HCT116 (cell line): ENCODE measurements around the gene HOXD3. TPM values are rescaled to one million over a fixed set of nuclear protein-coding genes. Genes with fewer than 3 reads are reported as not detected.
A peak's percentile ranks its signal among the peaks of the same experiment; 100 is the strongest.

ENCODE experiments used
- ATAC-seq: fragments of 200-7000 bp; cut with Tn5 transposase; 2 replicates; pipeline ENCODE4 v1.9.1; 2020; ENCODE audit warnings: mild to moderate bottlenecking, moderate library complexity
- BruUV-seq: library from RNA; stranded (reverse); fragments of 400-500 nt; replicated peaks from 2 replicates; lab custom pipeline; 2021; lab: Mats Ljungman, UMichigan
- CTCF ChIA-PET: fragments of 300-600 bp; sonication (Branson Sonifier 250); formaldehyde crosslinking; loops from one replicate; lab custom pipeline; 2021; ENCODE audit warnings: antibody characterized with exemption; lab: Charles Lee
- POLR2A ChIA-PET: fragments of 300-600, 350-600 bp; sonication (Branson Sonifier 250); formaldehyde crosslinking; loops from one replicate; lab custom pipeline; 2021; ENCODE audit warnings: antibody characterized with exemption; lab: Charles Lee
- RAD21 ChIA-PET, 2 experiments: fragments of 300-600 bp; sonication (Branson Sonifier 250); formaldehyde crosslinking; loops; one replicate each; lab custom pipeline; 2023; ENCODE audit warnings: low total read pairs in 2 of 2; ENCODE audit not compliant: uncharacterized antibody in 2 of 2, unreplicated experiment in 2 of 2, low non-redundant PET in 1 of 2; lab: Charles Lee
- DNase-seq: peaks from one replicate; pipeline ENCODE4 v3.0.0-alpha.2; 2010; ENCODE audit warnings: low read depth, low spot score
- H2AFZ ChIP-seq: fragments of 200-600 bp; shearing (Covaris generic), sonication (generic); 2 replicates; pipeline ENCODE4 v1.6.1; 2017; ENCODE audit warnings: low read depth, mixed run types, mixed read lengths, antibody characterized with exemption, low read length; ENCODE audit not compliant: poor library complexity, severe bottlenecking
- H3K27ac ChIP-seq: 2 replicates; pipeline ENCODE4 v1.5.1; 2012; ENCODE audit warnings: low read depth, low read length
- H3K27me3 ChIP-seq: fragments of 200-600 bp; sonication (generic); 2 replicates; pipeline ENCODE4 v1.6.1; 2016; ENCODE audit warnings: mixed run types, low read length, mixed read lengths; ENCODE audit not compliant: insufficient read depth
- H3K36me3 ChIP-seq, 2 experiments: fragments of 200-500 bp in 1 of 2; fragments of 200-600 bp in 1 of 2; sonication (Bioruptor generic) in 1 of 2; sonication (generic) in 1 of 2; 2 replicates each; pipeline versions ENCODE4 v1.5.1 to v1.6.1; 2014 to 2016; ENCODE audit warnings: low read length in 2 of 2, inconsistent platforms in 1 of 2, mixed read lengths in 1 of 2, mixed run types in 1 of 2; ENCODE audit not compliant: insufficient read depth in 2 of 2, control insufficient read depth in 1 of 2
- H3K4me1 ChIP-seq, 2 experiments: fragments of 200-600 bp in 1 of 2; sonication (generic) in 1 of 2; 2 replicates each; pipeline versions ENCODE4 v1.5.1 to v1.6.1; 2012 to 2017; ENCODE audit warnings: low read length in 2 of 2, inconsistent platforms in 1 of 2, mild to moderate bottlenecking in 1 of 2, mixed read lengths in 1 of 2, mixed run types in 1 of 2, moderate library complexity in 1 of 2; ENCODE audit not compliant: insufficient read depth in 2 of 2, control insufficient read depth in 1 of 2
- H3K4me2 ChIP-seq: fragments of 200-600 bp; sonication (generic); 2 replicates; pipeline ENCODE4 v1.6.1; 2017; ENCODE audit warnings: mixed run types, low read length, mixed read lengths
- H3K4me3 ChIP-seq, 2 experiments: fragments of 200-600 bp in 1 of 2; sonication (generic) in 1 of 2; replicated peaks in 1 of 2; 2 replicates each; pipeline ENCODE4 v1.5.1; 2011 to 2016; ENCODE audit warnings: low read length in 2 of 2, control low read depth in 1 of 2, low read depth in 1 of 2, mild to moderate bottlenecking in 1 of 2, mixed read lengths in 1 of 2, mixed run types in 1 of 2
- H3K79me2 ChIP-seq: fragments of 200-600 bp; sonication (generic); 2 replicates; pipeline ENCODE4 v1.6.1; 2017; ENCODE audit warnings: mild to moderate bottlenecking, mixed run types, low read length, moderate library complexity, mixed read lengths; ENCODE audit not compliant: insufficient read depth
- H3K9ac ChIP-seq: fragments of 200-600 bp; sonication (generic); 2 replicates; pipeline ENCODE4 v1.6.1; 2016; ENCODE audit warnings: low read length, mixed read lengths
- H3K9me2 ChIP-seq: fragments of 200-600 bp; sonication (generic), shearing (Covaris generic); 2 replicates; pipeline ENCODE4 v1.6.1; 2017; ENCODE audit warnings: mixed run types, mild to moderate bottlenecking, moderate library complexity; ENCODE audit not compliant: insufficient read depth
- H3K9me3 ChIP-seq, 2 experiments: fragments of 200-500 bp in 1 of 2; fragments of 200-600 bp in 1 of 2; sonication (Bioruptor generic) in 1 of 2; sonication (generic) in 1 of 2; 2 replicates each; pipeline ENCODE4 v1.6.1; 2014 to 2017; ENCODE audit warnings: low read length in 2 of 2, mixed read lengths in 2 of 2, inconsistent platforms in 1 of 2, low read depth in 1 of 2, mild to moderate bottlenecking in 1 of 2, mixed run types in 1 of 2, moderate library complexity in 1 of 2; ENCODE audit not compliant: control insufficient read depth in 1 of 2, insufficient read depth in 1 of 2
- H4K20me1 ChIP-seq: fragments of 200-600 bp; sonication (generic), shearing (Covaris generic); 2 replicates; pipeline ENCODE4 v1.6.1; 2017; ENCODE audit warnings: mixed run types, mild to moderate bottlenecking, moderate library complexity; ENCODE audit not compliant: insufficient read depth
- ATF3 ChIP-seq: IDR thresholded peaks from 2 replicates; pipeline ENCODE4 v1.6.1; 2012
- CBX3 ChIP-seq: IDR thresholded peaks from 2 replicates; pipeline ENCODE4 v1.6.1; 2012; ENCODE audit warnings: low read depth
- CEBPB ChIP-seq: IDR thresholded peaks from 2 replicates; pipeline ENCODE4 v1.6.1; 2012; ENCODE audit warnings: low read depth
- CTCF ChIP-seq, 3 experiments: fragments of 200-600 bp in 1 of 3; sonication (generic) in 1 of 3; IDR thresholded peaks in 2 of 3; conservative IDR thresholded peaks in 1 of 3; 2 replicates each; pipeline ENCODE4 v1.5.1; 2012 to 2017; ENCODE audit warnings: low read depth in 2 of 3, low read length in 2 of 3, antibody characterized with exemption in 1 of 3, borderline replicate concordance in 1 of 3, control low read depth in 1 of 3, mild to moderate bottlenecking in 1 of 3, mixed read lengths in 1 of 3, mixed run types in 1 of 3, moderate library complexity in 1 of 3; ENCODE audit not compliant: insufficient read depth in 1 of 3
- EGR1 ChIP-seq: IDR thresholded peaks from 2 replicates; pipeline ENCODE4 v1.6.1; 2012; ENCODE audit warnings: low read depth
- ELF1 ChIP-seq: IDR thresholded peaks from 2 replicates; pipeline ENCODE4 v1.6.1; 2012; ENCODE audit warnings: low read depth, borderline replicate concordance
- EZH2 ChIP-seq: fragments of 200-600 bp; sonication (generic); IDR thresholded peaks from 2 replicates; pipeline ENCODE4 v1.6.1; 2017; ENCODE audit warnings: antibody characterized with exemption, mixed run types
- EZH2phosphoT487 ChIP-seq: fragments of 200-600 bp; IDR thresholded peaks from 2 replicates; pipeline ENCODE4 v1.6.1; 2018; ENCODE audit warnings: antibody characterized with exemption, borderline replicate concordance
- FOSL1 ChIP-seq: IDR thresholded peaks from 2 replicates; pipeline ENCODE4 v1.6.1; 2012; ENCODE audit warnings: low read depth
- JUND ChIP-seq: IDR thresholded peaks from 2 replicates; pipeline ENCODE4 v1.6.1; 2012
- MAX ChIP-seq: IDR thresholded peaks from 2 replicates; pipeline ENCODE4 v1.6.1; 2012
- POLR2A ChIP-seq: IDR thresholded peaks from 2 replicates; pipeline ENCODE4 v1.7.0; 2011; ENCODE audit warnings: borderline replicate concordance; ENCODE audit not compliant: insufficient read depth, insufficient read length; ENCODE audit errors: extremely low read depth
- POLR2AphosphoS5 ChIP-seq: IDR thresholded peaks from 2 replicates; pipeline ENCODE4 v1.6.1; 2011; ENCODE audit warnings: mild to moderate bottlenecking, low read depth, low read length, moderate library complexity
- RAD21 ChIP-seq: IDR thresholded peaks from 2 replicates; pipeline ENCODE4 v1.6.1; 2012; ENCODE audit warnings: low read depth, mild to moderate bottlenecking
- REST ChIP-seq: IDR thresholded peaks from 2 replicates; pipeline ENCODE4 v1.6.1; 2012; ENCODE audit warnings: low read depth
- SIN3A ChIP-seq: IDR thresholded peaks from 2 replicates; pipeline ENCODE4 v1.6.1; 2012; ENCODE audit warnings: low read depth
- SRF ChIP-seq: IDR thresholded peaks from 2 replicates; pipeline ENCODE4 v1.6.1; 2012; ENCODE audit warnings: low read depth
- YY1 ChIP-seq: IDR thresholded peaks from 2 replicates; pipeline ENCODE4 v1.6.1; 2011; ENCODE audit warnings: low read length, low read depth, moderate library complexity, mild to moderate bottlenecking; ENCODE audit not compliant: insufficient replicate concordance; ENCODE audit errors: extremely low read depth
- ZBTB33 ChIP-seq: IDR thresholded peaks from 2 replicates; pipeline ENCODE4 v1.6.1; 2011; ENCODE audit warnings: mild to moderate bottlenecking, low read length, moderate library complexity; ENCODE audit not compliant: insufficient replicate concordance; ENCODE audit errors: extremely low read depth
- ZNF274 ChIP-seq: fragments of 200-500 bp; sonication (Bioruptor generic); IDR thresholded peaks from 2 replicates; pipeline ENCODE4 v1.6.1; 2014; ENCODE audit warnings: mild to moderate bottlenecking, low read depth, low read length, inconsistent platforms
- intact Hi-C: fragments of 100-400 bp; cut with micrococcal nuclease; formaldehyde crosslinking; loops from 2 replicates; pipeline ENCODE4 v1.10.0; 2022
- total RNA-seq: library from RNA; stranded (reverse); gene quantifications from one replicate; pipeline ENCODE4 v1.2.1, GENCODE V29; 2021; ENCODE audit not compliant: unreplicated experiment

Gene HOXD3
- total RNA-seq, 1 experiment from 2014 or later = 1.4 TPM

- Histone ChIP-seq H3K9me3 (no peaks in the 10 kb centered on the region), H4K20me1 (no peaks in the 10 kb centered on the region), H3K27me3 (no peaks in the 10 kb centered on the region), H3K79me2 (no peaks in the 10 kb centered on the region), H3K36me3 (no peaks in the 10 kb centered on the region), H2AFZ (peak overlapping the region; percentile 81), H3K4me3 (peak overlapping the region; percentile 35 to 51), H3K9me2 (no peaks in the 10 kb centered on the region), H3K9ac (peak overlapping the region; percentile 34; the same call in 1 of the 2 replicates), H3K27ac (no peak overlapping the region), H3K4me1 (peaks cover 0 to 5% of the 10 kb centered on the region in 2 experiments; a peak in 1 of 4 replicates), H3K4me2 (peak overlapping the region; percentile 83)
- intact Hi-C loops = no loop called here
- RAD21 ChIA-PET = no interaction called here
- no TSS peak for BruUV-seq
- DNase-seq (peak; percentile 69), ATAC-seq (peak; percentile 85)
- POLR2A ChIA-PET = no interaction called here
- CTCF ChIA-PET = no interaction called here
- TF ChIP-seq JUND (no peak), SRF (no peak), SIN3A (no peak), REST (no peak), ZBTB33 (no peak), CBX3 (no peak), EZH2phosphoT487 (no peak), ELF1 (no peak), POLR2AphosphoS5 (no peak), ATF3 (no peak), MAX (no peak), EZH2 (no peak), FOSL1 (no peak), CTCF (IDR thresholded peaks at IDR 0.05 in 2 of 3, conservative IDR thresholded peaks at IDR 0.05 in 1 of 3; ENCODE audit: borderline replicate concordance in 1 of 3, insufficient read depth in 1 of 3, low read depth in 2 of 3, low read length in 2 of 3) (peak; percentile 59 to 76 (median 73); a peak in 5 of 6 replicates), EGR1 (no peak), YY1 (no peak), POLR2A (no peak), ZNF274 (no peak), CEBPB (0 out of 2 replicates have a peak, but pooled peaks have one; percentile 13), RAD21 (peak; percentile 43)
Observed at GRCh38 chr2:176118601-176119339, 38.3 kb upstream of the HOXD3 start.
